HG02642 (cell line): ENCODE measurements around the gene EPB41L4A.
A peak's percentile ranks its signal among the peaks of the same experiment; 100 is the strongest.
"Not testable (repeated sequence)": the region's sequence is repeated elsewhere in the genome, so short reads cannot be mapped to it uniquely, and the experiment has no call there.

ENCODE experiments used
- ATAC-seq: cut with Tn5 transposase; IDR thresholded peaks from one replicate; pipeline ENCODE4 v1.9.1; 2021; ENCODE audit warnings: mild to moderate bottlenecking; ENCODE audit not compliant: unreplicated experiment, poor library complexity

The EPB41L4A gene

GRCh38 chr5:112360740-112361139 lies 58.3 kb downstream of the EPB41L4A start:
- not testable (repeated sequence) for ATAC-seq

- ATAC-seq, result no peak
These were observed 62.7 kb downstream of the EPB41L4A start for GRCh38 chr5:112356178-112356956.

GRCh38 chr5:112355058-112355685 lies 63.9 kb downstream of the EPB41L4A start:
- no peak for ATAC-seq

- no peak for ATAC-seq
These were observed 65.4 kb downstream of the EPB41L4A start for GRCh38 chr5:112353678-112354077.

GRCh38 chr5:112351225-112351624 lies 67.9 kb downstream of the EPB41L4A start:
- no peak for ATAC-seq

- ATAC-seq, result no peak
These were observed 68.5 kb downstream of the EPB41L4A start for GRCh38 chr5:112350626-112351025.

- ATAC-seq, result no peak
These were observed 69.7 kb downstream of the EPB41L4A start for GRCh38 chr5:112349371-112349770.

GRCh38 chr5:112348915-112349314 lies 70.2 kb downstream of the EPB41L4A start:
- no peak for ATAC-seq

- ATAC-seq, result no peak
These were observed 70.7 kb downstream of the EPB41L4A start for GRCh38 chr5:112348387-112348786.

GRCh38 chr5:112346411-112347044 lies 72.5 kb downstream of the EPB41L4A start:
- no peak for ATAC-seq

- ATAC-seq, result no peak
These were observed 74.5 kb downstream of the EPB41L4A start for GRCh38 chr5:112344540-112344939.

GRCh38 chr5:112342389-112342788 lies 76.7 kb downstream of the EPB41L4A start:
- no peak for ATAC-seq

- no peak for ATAC-seq
These were observed 79.3 kb downstream of the EPB41L4A start for GRCh38 chr5:112339761-112340160.

- no peak for ATAC-seq
These were observed 80.3 kb downstream of the EPB41L4A start for GRCh38 chr5:112338681-112339337.

- ATAC-seq, result no peak
These were observed 85.7 kb downstream of the EPB41L4A start for GRCh38 chr5:112333331-112333781.

GRCh38 chr5:112331892-112332291 lies 87.2 kb downstream of the EPB41L4A start:
- ATAC-seq, result no peak

- ATAC-seq, result peak; percentile 81
These were observed 89.5 kb downstream of the EPB41L4A start for GRCh38 chr5:112329419-112330090.

- no peak for ATAC-seq
These were observed 95.9 kb downstream of the EPB41L4A start for GRCh38 chr5:112323166-112323565.

GRCh38 chr5:112320408-112320807 lies 98.7 kb downstream of the EPB41L4A start:
- ATAC-seq, result no peak

GRCh38 chr5:112318346-112318745 lies 100.7 kb downstream of the EPB41L4A start:
- no peak for ATAC-seq
